NCI-H128 (cell line): ENCODE results near the gene NOL4L.

Experiments
- DNase-seq: peaks from one replicate; lab custom pipeline; 2025; ENCODE audit not compliant: unreplicated experiment; lab: John Stamatoyannopoulos, UW

The NOL4L gene

GRCh38 chr20:32613192-32614053, 28.3 kb upstream of the NOL4L start:
- DNase-seq: no peak

- DNase-seq: no peak
Observed at GRCh38 chr20:32612351-32613191, 27.4 kb upstream of the NOL4L start.

GRCh38 chr20:32611868-32612267, 26.7 kb upstream of the NOL4L start:
- DNase-seq: no peak

- DNase-seq: no peak
Observed at GRCh38 chr20:32611286-32611685, 26.2 kb upstream of the NOL4L start.

GRCh38 chr20:32610472-32611218, 25.5 kb upstream of the NOL4L start:
- no peak for DNase-seq

GRCh38 chr20:32609993-32610392, 24.9 kb upstream of the NOL4L start:
- no peak for DNase-seq

- no peak for DNase-seq
Observed at GRCh38 chr20:32609111-32609773, 24.1 kb upstream of the NOL4L start.

- DNase-seq: no peak
Observed at GRCh38 chr20:32608664-32609015, 23.5 kb upstream of the NOL4L start.

GRCh38 chr20:32607727-32608663, 22.9 kb upstream of the NOL4L start:
- DNase-seq: no peak

- no peak for DNase-seq
Observed at GRCh38 chr20:32607324-32607723, 22.2 kb upstream of the NOL4L start.

- DNase-seq: no peak
Observed at GRCh38 chr20:32606790-32607189, 21.7 kb upstream of the NOL4L start.

GRCh38 chr20:32606107-32606506, 21.0 kb upstream of the NOL4L start:
- DNase-seq: no peak

- DNase-seq: no peak
Observed at GRCh38 chr20:32605167-32605656, 20.1 kb upstream of the NOL4L start.

GRCh38 chr20:32603046-32603726, 18.1 kb upstream of the NOL4L start:
- DNase-seq: no peak

GRCh38 chr20:32602273-32602672, 17.1 kb upstream of the NOL4L start:
- DNase-seq: no peak

- no peak for DNase-seq
Observed at GRCh38 chr20:32600681-32601237, 15.6 kb upstream of the NOL4L start.

- DNase-seq: no peak
Observed at GRCh38 chr20:32599783-32600340, 14.7 kb upstream of the NOL4L start.

- DNase-seq: no peak
Observed at GRCh38 chr20:32598606-32599005, 13.5 kb upstream of the NOL4L start.
